ENCODE results near the gene SSBP2. TPM values are rescaled to one million over a fixed set of nuclear protein-coding genes. Genes with fewer than 3 reads are reported as not detected.

Gene SSBP2
- total RNA-seq, 1 donor from 2014 or later, result 44.7 TPM

DNA sequence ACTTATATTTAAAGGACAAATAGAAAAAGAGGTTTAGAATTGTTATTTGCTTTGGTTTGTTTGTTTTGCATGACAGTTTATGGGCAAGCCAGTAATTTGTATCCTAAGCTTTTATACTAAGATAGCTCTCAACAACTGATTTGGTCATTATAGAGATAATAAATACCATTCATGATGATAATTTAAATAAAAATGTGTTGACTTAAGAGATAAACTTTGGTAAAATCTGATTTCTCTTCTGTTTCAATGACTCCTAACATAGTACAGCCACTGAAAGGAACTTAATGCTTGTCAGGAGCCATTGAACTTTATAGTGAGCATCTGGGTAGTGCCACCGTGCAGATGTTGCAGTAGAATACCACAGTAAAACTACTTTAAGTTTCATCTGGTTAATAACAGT lies 196.2 kb downstream of the SSBP2 start:
- ATAC-seq (no peak), DNase-seq (no peak)
- intact Hi-C loops (cut with micrococcal nuclease), result no loop called here

DNA sequence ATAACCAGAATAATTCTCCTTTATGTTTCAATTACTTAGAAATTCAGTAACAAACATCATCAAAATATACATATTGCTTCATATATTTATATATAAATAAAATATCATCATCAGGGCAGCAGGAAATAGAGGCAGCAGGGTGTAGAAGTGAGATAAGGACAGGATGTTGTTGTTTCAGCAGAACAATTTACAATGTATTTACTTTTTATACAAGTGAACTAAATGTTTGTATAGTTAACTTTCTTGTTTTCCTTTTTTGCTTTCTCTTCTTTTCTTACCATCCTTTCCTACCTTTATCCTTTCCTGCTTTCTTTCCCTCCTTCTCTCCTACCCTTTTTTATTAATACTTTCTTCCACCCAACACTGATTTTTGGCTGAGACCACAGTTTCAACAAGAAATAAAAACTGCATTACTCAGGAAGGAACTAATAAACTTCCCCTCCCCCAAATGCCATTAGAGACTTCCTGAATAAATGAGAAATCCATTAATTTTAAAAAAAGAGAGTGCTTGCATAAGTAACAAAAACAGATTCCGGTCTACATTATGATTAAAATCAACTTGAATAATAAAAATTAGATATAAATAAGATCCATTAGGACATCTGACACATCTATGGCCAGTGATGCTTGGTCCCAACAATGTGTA lies 197.2 kb downstream of the SSBP2 start:
- intact Hi-C loops (cut with micrococcal nuclease), result no loop called here
- ATAC-seq (no peak), DNase-seq (no peak)

GRCh38 chr5:81552852-81553566 lies 197.9 kb downstream of the SSBP2 start:
- DNase-seq, result no peak
- intact Hi-C loops (cut with micrococcal nuclease), result no loop called here
- ATAC-seq, result no peak

DNA sequence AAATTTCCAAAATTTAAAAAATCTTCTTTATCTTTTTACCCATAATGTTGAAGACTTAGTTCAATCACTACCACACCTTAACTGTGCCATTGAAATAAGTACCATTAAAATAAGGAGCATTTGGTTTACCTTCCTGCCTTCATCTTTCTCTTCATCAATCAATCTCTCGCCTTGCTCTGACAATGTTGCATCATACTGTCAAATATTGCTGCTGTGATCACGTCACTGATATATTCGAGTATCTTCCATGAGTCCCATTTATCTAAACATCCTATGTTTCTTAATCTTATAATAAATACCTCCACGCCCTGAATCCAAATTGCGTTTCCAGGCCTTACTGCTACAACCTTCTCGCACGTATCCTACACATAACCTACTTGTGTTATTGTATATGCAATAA lies 201.8 kb downstream of the SSBP2 start:
- intact Hi-C loops (cut with micrococcal nuclease), result no loop called here
- DNase-seq (no peak), ATAC-seq (no peak)

GRCh38 chr5:81547001-81547400 lies 203.9 kb downstream of the SSBP2 start:
- ATAC-seq (no peak), DNase-seq (no peak)
- intact Hi-C loops (cut with micrococcal nuclease), result no loop called here

- ATAC-seq (no peak), DNase-seq (no peak)
- intact Hi-C loops (cut with micrococcal nuclease), result no loop called here
Observed at GRCh38 chr5:81545911-81546310, 205.0 kb downstream of the SSBP2 start.

GRCh38 chr5:81544351-81545018 lies 206.4 kb downstream of the SSBP2 start:
- no peak for ATAC-seq
- intact Hi-C loops (cut with micrococcal nuclease), result no loop called here
- DNase-seq, result no peak

- intact Hi-C loops (cut with micrococcal nuclease), result no loop called here
- ATAC-seq (no peak), DNase-seq (no peak)
Observed at GRCh38 chr5:81542242-81542641, 208.7 kb downstream of the SSBP2 start.

GRCh38 chr5:81537905-81538547 lies 212.9 kb downstream of the SSBP2 start:
- intact Hi-C loops (cut with micrococcal nuclease), result no loop called here
- DNase-seq (no peak), ATAC-seq (no peak)

GRCh38 chr5:81534441-81534840 lies 216.5 kb downstream of the SSBP2 start:
- no peak for ATAC-seq
- intact Hi-C loops (cut with micrococcal nuclease), result no loop called here
- no peak for DNase-seq

DNA sequence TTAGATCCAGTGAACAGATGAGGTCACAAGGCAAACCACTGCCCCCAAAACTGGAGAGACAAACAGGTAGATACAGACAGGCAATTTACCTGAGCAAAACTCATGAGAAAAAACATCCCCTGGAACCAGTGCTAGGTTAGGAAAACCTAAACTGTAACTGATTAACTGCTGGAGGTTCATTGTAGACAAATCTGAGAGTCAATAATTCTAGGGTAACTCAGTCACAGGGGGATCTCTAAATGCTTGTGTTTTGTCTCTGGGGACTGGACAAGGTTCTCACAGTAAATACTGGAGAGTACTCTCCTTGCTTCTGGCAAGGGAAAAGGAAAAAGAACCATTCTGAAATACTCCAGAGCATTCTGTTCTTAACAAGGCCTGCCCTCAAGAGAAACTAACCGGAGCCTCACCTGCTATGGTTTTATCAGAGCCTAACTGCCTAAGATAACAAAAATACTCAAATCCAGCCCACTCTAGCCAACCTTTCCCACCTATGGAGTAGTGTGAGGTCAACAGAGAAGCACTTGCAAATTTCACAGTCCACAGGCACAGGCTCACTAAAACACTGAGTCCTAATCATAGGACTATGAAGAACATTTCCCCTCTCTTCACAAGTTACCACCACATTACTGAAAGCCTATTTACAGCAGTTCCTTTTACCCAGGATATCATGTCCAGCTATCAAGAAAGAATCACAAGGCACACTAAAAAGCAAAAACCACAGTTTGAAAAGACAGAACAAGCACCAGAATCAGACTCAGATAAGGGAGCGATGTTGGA lies 217.1 kb downstream of the SSBP2 start:
- intact Hi-C loops (cut with micrococcal nuclease), result no loop called here
- ATAC-seq (peak; percentile 44), DNase-seq (no peak)

- no peak for ATAC-seq
- intact Hi-C loops (cut with micrococcal nuclease), result no loop called here
- no peak for DNase-seq
Observed at GRCh38 chr5:81530919-81531318, 220.0 kb downstream of the SSBP2 start.

- no peak for ATAC-seq
- intact Hi-C loops (cut with micrococcal nuclease), result no loop called here
- no peak for DNase-seq
Observed at GRCh38 chr5:81525690-81526089, 225.2 kb downstream of the SSBP2 start.

- DNase-seq (no peak), ATAC-seq (no peak)
- intact Hi-C loops (cut with micrococcal nuclease), result no loop called here
Observed at GRCh38 chr5:81524015-81524414, 226.9 kb downstream of the SSBP2 start.

GRCh38 chr5:81522571-81522970 lies 228.3 kb downstream of the SSBP2 start:
- intact Hi-C loops (cut with micrococcal nuclease), result no loop called here
- ATAC-seq (no peak), DNase-seq (no peak)

DNA sequence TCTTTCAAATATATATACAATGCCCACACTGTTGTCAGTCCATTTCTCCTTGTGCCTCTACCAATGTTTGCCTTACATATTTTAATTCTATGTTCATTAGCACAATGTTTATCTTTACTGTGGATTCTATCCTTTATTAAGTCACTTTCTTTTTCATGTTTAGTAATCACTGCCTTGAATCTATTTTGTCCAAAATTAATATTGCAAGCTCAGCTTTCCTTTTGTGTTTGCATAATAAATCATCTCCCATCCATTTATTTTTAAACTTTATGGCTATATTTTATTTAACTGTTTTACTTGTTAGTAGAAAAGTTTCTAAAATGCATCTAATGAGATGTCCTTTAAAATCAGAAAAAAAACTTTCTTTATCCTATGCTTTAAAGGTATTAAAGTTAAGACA lies 230.1 kb downstream of the SSBP2 start:
- DNase-seq (no peak), ATAC-seq (no peak)
- intact Hi-C loops (cut with micrococcal nuclease), result no loop called here

DNA sequence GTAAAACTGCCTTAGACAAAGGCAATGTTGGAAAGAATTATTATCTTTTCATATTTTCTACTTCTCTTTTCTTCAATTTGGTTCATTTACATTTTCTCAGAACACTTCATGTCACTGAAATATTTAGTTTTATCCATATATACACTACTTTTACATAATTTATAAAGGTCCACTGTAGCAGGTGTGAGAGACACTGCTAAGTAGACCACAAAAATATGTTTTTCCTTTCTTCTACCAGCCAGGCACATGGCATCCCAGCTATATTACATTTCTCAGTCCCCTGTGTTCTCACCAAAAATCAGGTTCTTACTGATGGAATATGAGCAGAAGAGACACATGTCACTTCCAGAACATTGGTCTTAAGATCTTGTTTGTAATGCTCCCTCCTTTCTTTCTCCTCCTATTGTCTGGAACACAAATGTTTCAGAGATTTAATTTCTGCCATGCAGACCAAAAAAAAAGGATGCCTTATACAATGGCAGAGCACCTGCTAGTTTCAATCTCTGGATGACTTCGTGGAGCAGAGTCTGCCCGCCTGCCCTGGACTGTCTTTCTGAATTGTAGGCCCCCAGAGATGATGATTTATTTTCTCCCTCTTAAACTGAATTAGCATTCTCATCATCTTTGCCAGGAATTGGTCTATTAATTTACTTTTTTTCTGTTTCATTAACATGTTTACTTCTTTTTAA lies 231.5 kb downstream of the SSBP2 start:
- no peak for ATAC-seq
- DNase-seq, result no peak
- intact Hi-C loops (cut with micrococcal nuclease), result loop anchor here (10.0 kb wide), 1 partner anchor 225 kb away; no protein-coding TSS in a partner anchor

DNA sequence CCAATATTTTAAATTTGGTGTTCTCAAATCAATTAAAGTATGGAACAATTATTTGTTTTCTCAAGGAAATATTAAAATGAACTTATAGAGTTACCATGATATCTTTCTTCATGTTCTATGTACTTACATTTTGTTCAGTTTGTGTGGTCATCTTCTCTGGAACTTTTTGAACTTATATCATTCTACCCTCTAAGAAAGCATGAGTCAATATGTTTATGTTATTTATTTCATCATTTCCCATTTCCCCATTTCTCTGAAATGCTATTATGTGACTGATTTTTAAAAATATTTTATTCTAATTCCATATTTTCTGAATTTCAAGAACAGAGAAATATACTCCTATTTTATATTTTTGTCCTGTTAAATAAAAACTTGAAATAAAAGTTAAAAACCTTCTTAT lies 233.4 kb downstream of the SSBP2 start:
- DNase-seq (no peak), ATAC-seq (no peak)
- intact Hi-C loops (cut with micrococcal nuclease), result loop anchor here (10.0 kb wide), 1 partner anchor 227 kb away; no protein-coding TSS in a partner anchor

GRCh38 chr5:81516091-81516490 lies 234.8 kb downstream of the SSBP2 start:
- intact Hi-C loops (cut with micrococcal nuclease), result loop anchor here (10.0 kb wide), 1 partner anchor 229 kb away; no protein-coding TSS in a partner anchor
- DNase-seq, result no peak
- no peak for ATAC-seq

Data from left ventricle myocardium superior (tissue), 1 donor.